Measurements from ENCODE around the gene PTGER1. TPM values are rescaled to one million over a fixed set of nuclear protein-coding genes. Genes with fewer than 3 reads are reported as not detected.
A peak's percentile ranks its signal among the peaks of the same experiment; 100 is the strongest.

PTGER1 gene
- polyA plus RNA-seq, 1 donor (not counting 4 experiments of a cell fraction or from before 2014, with no cell fraction given), result not detected

GRCh38 chr19:14510311-14511228 is 35.4 kb upstream of the PTGER1 start:
- H3K4me2 ChIP-seq (ENCODE audit: control insufficient read depth, extremely low read depth, insufficient read depth, low read depth, low read length), result peak overlapping the region; percentile 90
- dilution Hi-C loops (cut with MboI; ENCODE audit: extremely low pct_ligation_motif_present, low sequenced_read_pairs), result no loop called here
- H4K20me1 ChIP-seq (ENCODE audit: control insufficient read depth, extremely low read depth, insufficient read depth, low read length), result peaks cover 4% of the 10 kb centered on the region
- peak overlapping the region; percentile 88 for H3K27ac ChIP-seq (ENCODE audit: control insufficient read depth, insufficient read depth, low read length)
- no peaks in the 10 kb centered on the region for H3K27me3 ChIP-seq (ENCODE audit: control insufficient read depth, extremely low read depth, insufficient read depth, low read length)
- peaks cover 48% of the 10 kb centered on the region for H3K4me1 ChIP-seq (ENCODE audit: control insufficient read depth, extremely low read depth, insufficient read depth, low read length)
- H3K9me3 ChIP-seq (ENCODE audit: control insufficient read depth, low read depth, low read length), result no peaks in the 10 kb centered on the region
- peak overlapping the region in 1 of 3 experiments; percentile 60 for H3K4me3 ChIP-seq (ENCODE audit: control insufficient read depth in 2 of 3, extremely low read depth in 1 of 3, insufficient read depth in 2 of 3, low read depth in 1 of 3, low read length in 3 of 3)
- no peak for DNase-seq (ENCODE audit: low read depth, low spot score)
- peak overlapping the region; percentile 71 for H3K9ac ChIP-seq (ENCODE audit: control insufficient read depth, extremely low read depth, insufficient read depth, low read length)
- H3K36me3 ChIP-seq (ENCODE audit: control insufficient read depth in 2 of 2, extremely low read depth in 1 of 2, insufficient read depth in 2 of 2, low read length in 2 of 2), result peaks cover 12 to 17% of the 10 kb centered on the region in 2 experiments
- peaks cover 6% of the 10 kb centered on the region for H3K79me2 ChIP-seq (ENCODE audit: control insufficient read depth, insufficient read depth, low read length)
- no peaks in the 10 kb centered on the region for H3K9me1 ChIP-seq (ENCODE audit: control insufficient read depth, extremely low read depth, insufficient read depth, low read length)
- no peak for FAIRE-seq
- TF ChIP-seq EZH2 (IDR thresholded peaks at IDR 0.05; ENCODE audit: low read length), result no peak
- no peak for TF ChIP-seq CTCF (optimal IDR thresholded peaks at IDR 0.05 in 1 of 3, IDR thresholded peaks at IDR 0.05 in 1 of 3, conservative IDR thresholded peaks at IDR 0.05 in 1 of 3; ENCODE audit: extremely low read depth in 1 of 3, insufficient read depth in 2 of 3, low read length in 3 of 3)
- H2AFZ ChIP-seq (ENCODE audit: control insufficient read depth, low read length), result no peak overlapping the region

DNA sequence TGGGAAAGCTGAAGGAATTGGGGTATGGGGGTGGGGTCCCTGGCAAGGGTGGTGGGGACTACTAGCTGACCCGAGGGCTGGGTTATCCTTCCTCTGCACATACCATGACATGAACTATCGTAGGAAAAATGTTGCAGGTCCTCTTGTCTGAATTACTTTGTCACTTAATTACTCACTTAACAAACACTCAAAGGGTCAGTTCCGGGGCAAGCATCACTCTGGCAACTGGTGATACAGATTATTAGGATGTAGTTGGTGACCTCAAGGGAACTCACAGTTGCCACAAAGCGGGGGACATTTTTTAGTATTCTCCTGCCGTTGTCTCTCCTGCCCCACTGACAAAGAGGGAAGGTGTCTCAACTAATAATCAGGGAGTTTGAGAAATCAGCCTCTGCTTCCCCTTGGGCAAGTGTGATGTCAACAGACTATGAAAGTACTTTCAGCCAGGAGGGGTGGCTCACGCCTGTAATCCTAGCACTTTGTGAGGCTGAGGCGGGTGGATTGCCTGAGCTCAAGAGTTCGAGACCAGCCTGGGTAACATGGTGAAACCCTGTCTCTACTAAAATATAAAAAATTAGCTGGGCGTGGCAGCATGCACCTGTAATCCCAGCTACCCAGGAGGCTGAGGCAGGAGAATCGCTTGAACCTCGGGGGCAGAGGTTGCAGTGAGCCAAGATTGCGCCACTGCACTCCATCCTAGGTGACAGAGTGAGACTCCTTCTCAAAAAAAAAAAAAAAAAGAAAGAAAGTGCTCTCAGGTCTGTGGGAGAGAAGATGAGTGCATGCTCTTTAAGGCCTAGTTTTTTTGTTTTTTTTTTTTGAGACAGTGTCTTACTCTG is 32.8 kb upstream of the PTGER1 start:
- dilution Hi-C loops (cut with MboI; ENCODE audit: extremely low pct_ligation_motif_present, low sequenced_read_pairs), result no loop called here
- TF ChIP-seq EZH2 (IDR thresholded peaks at IDR 0.05; ENCODE audit: low read length) (no peak), CTCF (optimal IDR thresholded peaks at IDR 0.05 in 1 of 3, IDR thresholded peaks at IDR 0.05 in 1 of 3, conservative IDR thresholded peaks at IDR 0.05 in 1 of 3; ENCODE audit: extremely low read depth in 1 of 3, insufficient read depth in 2 of 3, low read length in 3 of 3) (no peak)
- peak overlapping the region; percentile 92 for H3K27ac ChIP-seq (ENCODE audit: control insufficient read depth, insufficient read depth, low read length)

More for the DNA sequence above, 32.8 kb upstream of the PTGER1 start:
- no peaks in the 10 kb centered on the region for H3K9me3 ChIP-seq (ENCODE audit: control insufficient read depth, low read depth, low read length)
- H3K4me1 ChIP-seq (ENCODE audit: control insufficient read depth, extremely low read depth, insufficient read depth, low read length), result peaks cover 49% of the 10 kb centered on the region
- H3K4me3 ChIP-seq (ENCODE audit: control insufficient read depth in 2 of 3, extremely low read depth in 1 of 3, insufficient read depth in 2 of 3, low read depth in 1 of 3, low read length in 3 of 3), result no peak overlapping the region
- H3K79me2 ChIP-seq (ENCODE audit: control insufficient read depth, insufficient read depth, low read length), result no peaks in the 10 kb centered on the region
- H3K9me1 ChIP-seq (ENCODE audit: control insufficient read depth, extremely low read depth, insufficient read depth, low read length), result no peaks in the 10 kb centered on the region
- peak overlapping the region; percentile 1 for H3K4me2 ChIP-seq (ENCODE audit: control insufficient read depth, extremely low read depth, insufficient read depth, low read depth, low read length)
- no peaks in the 10 kb centered on the region for H3K27me3 ChIP-seq (ENCODE audit: control insufficient read depth, extremely low read depth, insufficient read depth, low read length)
- FAIRE-seq (no peak), DNase-seq (ENCODE audit: low read depth, low spot score) (no peak)
- H2AFZ ChIP-seq (ENCODE audit: control insufficient read depth, low read length), result no peak overlapping the region
- H3K36me3 ChIP-seq (ENCODE audit: control insufficient read depth in 2 of 2, extremely low read depth in 1 of 2, insufficient read depth in 2 of 2, low read length in 2 of 2), result no peaks in the 10 kb centered on the region
- peak overlapping the region; percentile 11 for H3K9ac ChIP-seq (ENCODE audit: control insufficient read depth, extremely low read depth, insufficient read depth, low read length)
- H4K20me1 ChIP-seq (ENCODE audit: control insufficient read depth, extremely low read depth, insufficient read depth, low read length), result no peaks in the 10 kb centered on the region

Data from keratinocyte (primary cell).